HG02973 (cell line): ENCODE measurements around the gene CRY2.

Experiments
- ATAC-seq: cut with Tn5 transposase; IDR thresholded peaks from one replicate; pipeline ENCODE4 v1.9.1; 2021; ENCODE audit warnings: moderate library complexity; ENCODE audit not compliant: unreplicated experiment

The CRY2 gene

GRCh38 chr11:45917286-45917622, 70.0 kb downstream of the CRY2 start:
- peak; percentile 4 for ATAC-seq

- ATAC-seq, result peak; percentile 84
Observed at GRCh38 chr11:45917623-45918330, 70.5 kb downstream of the CRY2 start, which contains the start of gene PEX16. Gene PEX16, minus strand, starts transcription at chr11:45917877. Its CDS starts 66 bp downstream, at chr11:45917811.

- ATAC-seq, result peak; percentile 30
Observed at GRCh38 chr11:45918331-45918941, 71.2 kb downstream of the CRY2 start.

- ATAC-seq, result no peak
Observed at GRCh38 chr11:45918962-45919675, 71.8 kb downstream of the CRY2 start.

- ATAC-seq, result no peak
Observed at GRCh38 chr11:45919806-45920530, 72.7 kb downstream of the CRY2 start.

- ATAC-seq, result no peak
Observed at GRCh38 chr11:45920531-45921477, 73.5 kb downstream of the CRY2 start.

- no peak for ATAC-seq
Observed at GRCh38 chr11:45921561-45922424, 74.5 kb downstream of the CRY2 start.

GRCh38 chr11:45922425-45923082, 75.3 kb downstream of the CRY2 start, which contains the start of gene LARGE2:
Gene LARGE2, plus strand, starts transcription at chr11:45922656. Its CDS starts 227 bp downstream, at chr11:45922883.
- ATAC-seq, result no peak

- ATAC-seq, result no peak
Observed at GRCh38 chr11:45924036-45924915, 77.0 kb downstream of the CRY2 start.

GRCh38 chr11:45924927-45925326, 77.7 kb downstream of the CRY2 start:
- ATAC-seq, result no peak

- no peak for ATAC-seq
Observed at GRCh38 chr11:45925550-45925949, 78.3 kb downstream of the CRY2 start.

GRCh38 chr11:45926001-45926401, 78.7 kb downstream of the CRY2 start:
- ATAC-seq, result no peak

GRCh38 chr11:45926536-45927331, 79.5 kb downstream of the CRY2 start:
- ATAC-seq, result no peak

- ATAC-seq, result no peak
Observed at GRCh38 chr11:45927332-45927683, 80.0 kb downstream of the CRY2 start.

GRCh38 chr11:45927684-45928413, 80.6 kb downstream of the CRY2 start:
- no peak for ATAC-seq

GRCh38 chr11:45928535-45929215, 81.4 kb downstream of the CRY2 start:
- ATAC-seq, result no peak
